ENCODE results near the gene ATP9A.

- TF ChIP-seq CTCF (IDR thresholded peaks at IDR 0.05), result no peak
- TF ChIP-seq POLR2A (IDR thresholded peaks at IDR 0.05), result no peak
- no peak for TF ChIP-seq POLR2AphosphoS5 (IDR thresholded peaks at IDR 0.05)
- no peak for TF ChIP-seq EP300 (IDR thresholded peaks at IDR 0.05)
Measured at GRCh38 chr20:51712501-51713212, 55.5 kb downstream of the ATP9A start.
